ENCODE data around the gene FOXD2.

FOXD2 gene

DNA sequence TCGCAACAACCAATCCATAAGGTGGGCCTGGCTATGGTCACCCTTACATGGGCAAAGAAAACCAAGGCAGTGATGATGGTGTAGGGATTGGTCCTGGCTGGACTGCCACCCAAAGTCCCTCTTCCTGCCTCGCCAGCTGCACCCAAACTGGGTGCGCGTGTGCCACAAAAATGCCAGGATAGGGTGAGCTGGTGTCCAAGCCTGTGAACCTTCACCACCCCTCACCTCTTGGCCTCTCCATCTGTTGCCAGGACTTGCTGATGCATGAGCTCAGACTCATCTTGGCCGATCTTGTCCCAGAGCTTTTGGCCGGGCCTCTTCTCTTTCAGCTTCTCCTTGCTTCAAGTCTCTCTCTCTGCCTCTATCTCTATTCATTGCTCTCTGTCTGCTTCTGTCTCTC lies 41.8 kb downstream of the FOXD2 start:
- H3K27me3 ChIP-seq (ENCODE audit: insufficient read depth, low read length) = peaks cover 3% of the 10 kb centered on the region; the same call in 1 of the 2 replicates
- H3K9me3 ChIP-seq (ENCODE audit: low read length) = no peaks in the 10 kb centered on the region
- no peak overlapping the region for H3K4me2 ChIP-seq (ENCODE audit: low read length)
- H3K9me2 ChIP-seq (ENCODE audit: low read depth, low read length) = no peaks in the 10 kb centered on the region
- H3K36me3 ChIP-seq (ENCODE audit: insufficient read depth, low read length) = no peaks in the 10 kb centered on the region
- H3K79me2 ChIP-seq (ENCODE audit: insufficient read depth, low read length) = no peaks in the 10 kb centered on the region
- H2AFZ ChIP-seq (ENCODE audit: low read length) = no peak overlapping the region
- H3K9ac ChIP-seq (ENCODE audit: low read length) = no peak overlapping the region
- H3K4me1 ChIP-seq (ENCODE audit: insufficient read depth, low read length, severe bottlenecking) = no peaks in the 10 kb centered on the region
- no peaks in the 10 kb centered on the region for H4K20me1 ChIP-seq (ENCODE audit: insufficient read depth, low read length)
- no peak overlapping the region for H3K27ac ChIP-seq (ENCODE audit: low read depth, low read length, poor library complexity, severe bottlenecking)
- H3F3A ChIP-seq (ENCODE audit: insufficient read depth, low read length) = no peaks in the 10 kb centered on the region
- no peak overlapping the region for H3K4me3 ChIP-seq (ENCODE audit: low read depth, low read length, poor library complexity, severe bottlenecking)
- TF ChIP-seq, protein P1, sequence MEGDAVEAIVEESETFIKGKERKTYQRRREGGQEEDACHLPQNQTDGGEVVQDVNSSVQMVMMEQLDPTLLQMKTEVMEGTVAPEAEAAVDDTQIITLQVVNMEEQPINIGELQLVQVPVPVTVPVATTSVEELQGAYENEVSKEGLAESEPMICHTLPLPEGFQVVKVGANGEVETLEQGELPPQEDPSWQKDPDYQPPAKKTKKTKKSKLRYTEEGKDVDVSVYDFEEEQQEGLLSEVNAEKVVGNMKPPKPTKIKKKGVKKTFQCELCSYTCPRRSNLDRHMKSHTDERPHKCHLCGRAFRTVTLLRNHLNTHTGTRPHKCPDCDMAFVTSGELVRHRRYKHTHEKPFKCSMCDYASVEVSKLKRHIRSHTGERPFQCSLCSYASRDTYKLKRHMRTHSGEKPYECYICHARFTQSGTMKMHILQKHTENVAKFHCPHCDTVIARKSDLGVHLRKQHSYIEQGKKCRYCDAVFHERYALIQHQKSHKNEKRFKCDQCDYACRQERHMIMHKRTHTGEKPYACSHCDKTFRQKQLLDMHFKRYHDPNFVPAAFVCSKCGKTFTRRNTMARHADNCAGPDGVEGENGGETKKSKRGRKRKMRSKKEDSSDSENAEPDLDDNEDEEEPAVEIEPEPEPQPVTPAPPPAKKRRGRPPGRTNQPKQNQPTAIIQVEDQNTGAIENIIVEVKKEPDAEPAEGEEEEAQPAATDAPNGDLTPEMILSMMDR (IDR thresholded peaks at IDR 0.05; ENCODE audit: low read length) = no peak
- TF ChIP-seq EZH2 (IDR thresholded peaks at IDR 0.05; ENCODE audit: borderline replicate concordance, low read length) = no peak

GRCh38 chr1:47481936-47482335 lies 44.1 kb downstream of the FOXD2 start:
- H4K20me1 ChIP-seq (ENCODE audit: insufficient read depth, low read length) = no peaks in the 10 kb centered on the region
- H3K9ac ChIP-seq (ENCODE audit: low read length) = no peak overlapping the region
- H3F3A ChIP-seq (ENCODE audit: insufficient read depth, low read length) = no peaks in the 10 kb centered on the region
- no peak overlapping the region for H3K4me3 ChIP-seq (ENCODE audit: low read depth, low read length, poor library complexity, severe bottlenecking)
- peaks cover 3% of the 10 kb centered on the region; the same call in 1 of the 2 replicates for H3K27me3 ChIP-seq (ENCODE audit: insufficient read depth, low read length)
- H3K27ac ChIP-seq (ENCODE audit: low read depth, low read length, poor library complexity, severe bottlenecking) = no peak overlapping the region
- H3K9me3 ChIP-seq (ENCODE audit: low read length) = no peaks in the 10 kb centered on the region
- no peaks in the 10 kb centered on the region for H3K79me2 ChIP-seq (ENCODE audit: insufficient read depth, low read length)
- H3K9me2 ChIP-seq (ENCODE audit: low read depth, low read length) = no peaks in the 10 kb centered on the region
- TF ChIP-seq, protein P1 (IDR thresholded peaks at IDR 0.05; ENCODE audit: low read length) = no peak
- TF ChIP-seq EZH2 (IDR thresholded peaks at IDR 0.05; ENCODE audit: borderline replicate concordance, low read length) = no peak
- H3K36me3 ChIP-seq (ENCODE audit: insufficient read depth, low read length) = no peaks in the 10 kb centered on the region
- no peak overlapping the region for H2AFZ ChIP-seq (ENCODE audit: low read length)
- H3K4me2 ChIP-seq (ENCODE audit: low read length) = no peak overlapping the region
- no peaks in the 10 kb centered on the region for H3K4me1 ChIP-seq (ENCODE audit: insufficient read depth, low read length, severe bottlenecking)

- Histone ChIP-seq H3K9me2 (ENCODE audit: low read depth, low read length) (no peaks in the 10 kb centered on the region), H3K36me3 (ENCODE audit: insufficient read depth, low read length) (no peaks in the 10 kb centered on the region), H3K27me3 (ENCODE audit: insufficient read depth, low read length) (0 out of 2 replicates have a peak, but pooled peaks cover 3% of the 10 kb centered on the region), H4K20me1 (ENCODE audit: insufficient read depth, low read length) (no peaks in the 10 kb centered on the region), H3F3A (ENCODE audit: insufficient read depth, low read length) (no peaks in the 10 kb centered on the region), H3K27ac (ENCODE audit: low read depth, low read length, poor library complexity, severe bottlenecking) (no peak overlapping the region), H3K4me1 (ENCODE audit: insufficient read depth, low read length, severe bottlenecking) (no peaks in the 10 kb centered on the region), H3K9me3 (ENCODE audit: low read length) (no peaks in the 10 kb centered on the region), H2AFZ (ENCODE audit: low read length) (no peak overlapping the region), H3K4me3 (ENCODE audit: low read depth, low read length, poor library complexity, severe bottlenecking) (no peak overlapping the region), H3K9ac (ENCODE audit: low read length) (no peak overlapping the region), H3K79me2 (ENCODE audit: insufficient read depth, low read length) (no peaks in the 10 kb centered on the region), H3K4me2 (ENCODE audit: low read length) (no peak overlapping the region)
- TF ChIP-seq, protein P1 (IDR thresholded peaks at IDR 0.05; ENCODE audit: low read length) = no peak
- TF ChIP-seq EZH2 (IDR thresholded peaks at IDR 0.05; ENCODE audit: borderline replicate concordance, low read length) = no peak
Measured at GRCh38 chr1:47482786-47483185, 44.9 kb downstream of the FOXD2 start.
